AG10803 (cell line): ENCODE results near the gene LHX6.
A peak's percentile ranks its signal among the peaks of the same experiment; 100 is the strongest.

Experiments used
- DNase-seq: peaks from one replicate; pipeline ENCODE4 v3.0.0; 2010; ENCODE audit warnings: low read depth
- H3K4me3 ChIP-seq: 2 replicates; pipeline ENCODE4 v1.5.1; 2011; ENCODE audit warnings: mild to moderate bottlenecking, low read length, control low read depth
- TF ChIP-seq, protein P1 (sequence below): conservative IDR thresholded peaks from 2 replicates; pipeline ENCODE4 v1.5.1; 2011; ENCODE audit warnings: mild to moderate bottlenecking, low read length, control low read depth, inconsistent platforms

The LHX6 gene

DNA sequence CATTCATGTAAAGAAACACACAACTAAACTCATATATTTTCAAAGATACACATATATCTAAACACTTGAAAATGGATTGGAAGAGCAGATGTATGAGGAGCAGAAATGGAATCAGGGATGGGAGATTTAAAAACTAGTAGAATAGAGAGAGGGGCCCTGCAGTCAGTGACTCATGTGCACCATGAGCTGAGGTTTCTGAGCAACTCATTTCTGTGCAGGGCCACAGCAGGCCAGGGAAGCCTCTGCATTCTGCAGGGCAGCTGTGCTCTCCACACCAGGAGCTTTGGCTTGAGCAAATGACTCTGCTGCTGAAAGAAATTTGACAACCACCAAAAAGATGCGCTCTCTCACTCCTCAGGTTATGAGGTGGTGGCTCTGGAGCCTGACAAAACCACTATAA lies 27.1 kb downstream of the LHX6 start:
- TF ChIP-seq, protein P1, sequence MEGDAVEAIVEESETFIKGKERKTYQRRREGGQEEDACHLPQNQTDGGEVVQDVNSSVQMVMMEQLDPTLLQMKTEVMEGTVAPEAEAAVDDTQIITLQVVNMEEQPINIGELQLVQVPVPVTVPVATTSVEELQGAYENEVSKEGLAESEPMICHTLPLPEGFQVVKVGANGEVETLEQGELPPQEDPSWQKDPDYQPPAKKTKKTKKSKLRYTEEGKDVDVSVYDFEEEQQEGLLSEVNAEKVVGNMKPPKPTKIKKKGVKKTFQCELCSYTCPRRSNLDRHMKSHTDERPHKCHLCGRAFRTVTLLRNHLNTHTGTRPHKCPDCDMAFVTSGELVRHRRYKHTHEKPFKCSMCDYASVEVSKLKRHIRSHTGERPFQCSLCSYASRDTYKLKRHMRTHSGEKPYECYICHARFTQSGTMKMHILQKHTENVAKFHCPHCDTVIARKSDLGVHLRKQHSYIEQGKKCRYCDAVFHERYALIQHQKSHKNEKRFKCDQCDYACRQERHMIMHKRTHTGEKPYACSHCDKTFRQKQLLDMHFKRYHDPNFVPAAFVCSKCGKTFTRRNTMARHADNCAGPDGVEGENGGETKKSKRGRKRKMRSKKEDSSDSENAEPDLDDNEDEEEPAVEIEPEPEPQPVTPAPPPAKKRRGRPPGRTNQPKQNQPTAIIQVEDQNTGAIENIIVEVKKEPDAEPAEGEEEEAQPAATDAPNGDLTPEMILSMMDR: no peak
- no peak overlapping the region for H3K4me3 ChIP-seq
- peak; percentile 31 for DNase-seq

DNA sequence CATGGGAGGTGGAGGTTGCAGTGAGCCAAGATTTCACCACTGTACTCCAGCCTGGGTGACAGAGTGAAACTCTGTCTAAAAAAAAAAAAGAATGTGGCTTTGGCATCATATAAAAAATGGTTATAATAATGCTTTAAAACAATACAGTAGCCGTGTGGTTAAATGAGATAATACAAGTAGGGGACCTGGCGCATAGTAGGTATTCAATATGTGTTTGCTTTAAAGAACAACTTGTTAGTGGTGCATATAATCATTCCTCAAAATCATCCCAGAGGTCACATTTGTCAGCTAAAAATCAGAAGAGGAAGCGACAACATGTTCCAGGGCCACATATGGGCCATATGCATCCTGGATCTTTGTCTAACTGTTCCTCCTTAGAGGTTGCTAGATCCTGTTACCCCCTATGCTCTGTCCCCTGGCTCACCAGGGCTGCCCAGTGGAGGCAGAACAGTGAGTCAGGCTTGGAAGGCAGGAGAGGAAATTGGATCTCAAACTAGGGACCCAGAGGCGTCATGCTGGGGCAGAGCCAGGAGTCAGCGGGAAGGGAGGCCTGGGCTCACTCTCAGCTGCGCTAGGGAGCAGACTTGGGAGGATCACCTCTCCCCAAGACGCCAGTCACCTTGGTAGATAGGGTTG lies 27.7 kb downstream of the LHX6 start:
- TF ChIP-seq, protein P1: no peak
- H3K4me3 ChIP-seq: no peak overlapping the region
- DNase-seq: peak; percentile 27

DNA sequence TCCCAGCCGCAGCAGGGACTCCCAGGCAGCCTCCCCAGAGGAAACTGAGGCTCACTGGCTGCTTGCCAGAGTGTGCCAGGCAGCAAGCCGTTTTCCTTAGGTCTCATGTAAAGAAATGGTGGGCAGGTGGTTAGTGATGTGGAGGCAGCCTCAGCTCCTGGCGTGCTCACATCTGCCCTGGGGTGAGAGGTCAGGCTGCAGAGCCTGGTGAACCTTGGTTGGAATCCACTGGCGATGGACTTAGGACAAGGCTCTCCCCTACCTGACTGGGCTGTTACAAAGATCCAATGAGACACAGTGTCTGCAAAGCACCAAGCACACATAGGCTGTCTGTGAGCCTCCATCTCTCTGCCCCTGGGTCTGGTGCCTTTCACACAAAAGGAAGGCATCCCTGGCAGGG lies 30.9 kb downstream of the LHX6 start:
- H3K4me3 ChIP-seq: no peak overlapping the region
- TF ChIP-seq, protein P1: no peak
- DNase-seq: no peak

DNA sequence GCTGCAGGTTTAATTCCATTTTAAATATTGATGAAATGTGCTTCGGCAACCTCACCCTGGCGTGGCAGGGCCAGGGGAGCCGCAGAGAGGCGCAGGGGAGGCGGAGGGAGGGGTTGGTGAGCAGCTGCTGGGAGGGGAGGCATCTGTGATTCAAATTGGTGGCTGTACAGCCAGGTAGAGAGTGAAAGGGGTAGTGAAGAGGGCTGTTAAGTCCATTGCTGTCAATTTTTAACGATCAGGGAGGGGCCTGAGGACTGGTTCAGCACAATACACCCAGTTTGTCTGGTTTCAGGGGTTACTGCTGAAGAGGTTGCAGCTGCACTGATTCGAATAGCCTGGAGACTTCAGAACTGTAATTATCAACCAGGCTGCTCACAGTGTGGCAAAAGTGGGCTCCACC lies 31.3 kb downstream of the LHX6 start:
- TF ChIP-seq, protein P1: no peak
- no peak for DNase-seq

DNA sequence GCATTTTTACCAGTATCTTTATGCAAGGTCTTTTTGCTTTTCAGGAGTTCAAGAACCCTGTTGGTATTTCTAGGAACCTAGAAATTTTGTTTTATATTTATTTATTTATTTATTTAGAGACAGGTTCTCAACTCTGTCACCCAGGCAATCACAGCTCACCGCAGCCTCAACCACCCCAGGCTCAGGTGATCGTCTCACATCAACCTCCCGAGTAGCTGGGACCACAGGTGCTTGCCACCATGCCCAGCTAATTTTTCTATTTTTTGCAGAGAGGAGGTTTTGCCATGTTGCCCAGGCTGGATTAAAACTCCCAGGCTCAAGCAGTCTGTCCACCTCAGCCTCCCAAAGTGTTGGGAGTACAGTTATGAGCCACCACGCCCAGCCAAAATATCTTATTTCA lies 32.9 kb downstream of the LHX6 start:
- TF ChIP-seq, protein P1: no peak
- no peak overlapping the region for H3K4me3 ChIP-seq
- no peak for DNase-seq

More for the DNA sequence above, 31.3 kb downstream of the LHX6 start:
- no peak overlapping the region for H3K4me3 ChIP-seq

DNA sequence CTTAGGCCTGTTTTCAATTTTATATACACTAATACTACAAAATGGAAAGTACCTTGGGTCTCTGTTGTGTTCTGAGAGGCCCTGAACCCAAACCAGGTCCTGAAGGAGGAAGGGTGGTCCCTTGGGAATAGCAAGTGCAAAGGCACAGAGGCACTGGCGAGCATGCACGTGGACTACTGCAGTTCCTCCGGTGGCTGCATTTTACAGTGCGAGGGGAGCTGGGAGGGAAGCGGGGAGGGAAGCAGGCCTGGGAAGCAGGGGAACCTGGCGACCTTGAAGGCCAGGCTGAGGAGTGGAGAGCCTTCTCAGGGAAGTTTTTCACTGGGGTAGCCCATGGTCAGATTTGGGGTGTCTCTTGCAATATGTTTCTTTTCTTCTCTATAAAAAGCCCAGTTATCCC lies 35.1 kb downstream of the LHX6 start:
- TF ChIP-seq, protein P1: no peak
- no peak overlapping the region for H3K4me3 ChIP-seq
- no peak for DNase-seq

DNA sequence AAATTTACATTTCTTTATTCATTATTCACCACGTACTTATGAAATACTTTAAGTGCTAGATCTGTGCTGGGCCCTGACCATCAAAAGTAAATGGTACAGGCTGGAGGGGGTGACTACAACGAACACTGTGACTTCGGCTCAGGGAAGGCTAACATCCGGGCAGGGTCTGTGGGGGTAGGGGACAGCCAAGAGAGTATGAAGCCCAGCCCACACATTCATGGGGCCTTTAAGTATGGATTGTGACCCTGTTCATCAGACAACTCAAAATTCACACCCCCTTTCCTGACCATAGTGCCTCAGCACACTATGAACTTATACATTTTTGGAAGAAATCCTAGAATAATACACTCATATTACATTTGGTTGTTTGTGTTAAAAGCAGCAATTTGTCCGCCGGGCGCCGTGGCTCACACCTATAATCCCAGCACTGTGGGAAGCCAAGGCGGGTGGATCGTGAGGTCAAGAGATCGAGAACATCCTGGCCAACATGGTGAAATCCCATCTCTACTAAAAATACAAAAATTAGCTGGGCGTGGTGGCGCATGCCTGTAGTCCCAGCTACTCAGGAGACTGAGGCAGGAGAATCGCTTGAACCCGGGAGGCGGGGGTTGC lies 35.7 kb downstream of the LHX6 start:
- TF ChIP-seq, protein P1: no peak
- H3K4me3 ChIP-seq: no peak overlapping the region
- DNase-seq: no peak
